ENCODE measurements around the gene SMARCD2.
"Not testable (repeated sequence)": the region's sequence is repeated elsewhere in the genome, so short reads cannot be mapped to it uniquely, and the experiment has no call there.

Gene SMARCD2

GRCh38 chr17:63848834-63849689 is 6.6 kb upstream of the SMARCD2 start:
- DNase-seq, result peak; percentile 96

- DNase-seq, result no peak
These were observed 5.2 kb upstream of the SMARCD2 start for GRCh38 chr17:63847525-63848249.

GRCh38 chr17:63845509-63845908 is 3.0 kb upstream of the SMARCD2 start:
- no peak for DNase-seq

- no peak for DNase-seq
These were observed 1.6 kb upstream of the SMARCD2 start for GRCh38 chr17:63843910-63844677.

GRCh38 chr17:63843387-63843888 is 953 bp upstream of the SMARCD2 start:
- not testable (repeated sequence) for DNase-seq

GRCh38 chr17:63842173-63842539 is 329 bp downstream of the SMARCD2 start:
- no peak for DNase-seq

GRCh38 chr17:63841350-63842172 is 924 bp downstream of the SMARCD2 start:
- no peak for DNase-seq

GRCh38 chr17:63840591-63841349 is 1.7 kb downstream of the SMARCD2 start:
- no peak for DNase-seq

- DNase-seq, result no peak
These were observed 3.8 kb downstream of the SMARCD2 start for GRCh38 chr17:63838631-63839171.

- no peak for DNase-seq
These were observed 4.4 kb downstream of the SMARCD2 start for GRCh38 chr17:63837962-63838600.

GRCh38 chr17:63837480-63837879 is 5.0 kb downstream of the SMARCD2 start:
- no peak for DNase-seq

GRCh38 chr17:63836811-63837210 is 5.7 kb downstream of the SMARCD2 start:
- DNase-seq, result no peak

GRCh38 chr17:63835167-63835720 is 7.2 kb downstream of the SMARCD2 start:
- no peak for DNase-seq

GRCh38 chr17:63834431-63835166 is 7.9 kb downstream of the SMARCD2 start:
- peak; percentile 57 for DNase-seq

GRCh38 chr17:63833741-63834373 is 8.6 kb downstream of the SMARCD2 start:
- no peak for DNase-seq

GRCh38 chr17:63833026-63833740 is 9.3 kb downstream of the SMARCD2 start:
- DNase-seq, result no peak

- no peak for DNase-seq
These were observed 10.0 kb downstream of the SMARCD2 start for GRCh38 chr17:63832455-63832854.

- no peak for DNase-seq
These were observed 10.5 kb downstream of the SMARCD2 start for GRCh38 chr17:63832014-63832413.
